ENCODE results near the gene NME4. TPM values are rescaled to one million over a fixed set of nuclear protein-coding genes. Genes with fewer than 3 reads are reported as not detected.

NME4 gene
- total RNA-seq = 88.8 and 105 TPM in 2 replicates

GRCh38 chr16:397135-397661, at the start of gene NME4:
Gene NME4, plus strand, starts transcription at chr16:397199. Its CDS starts 24 bp downstream, at chr16:397223.

DNA sequence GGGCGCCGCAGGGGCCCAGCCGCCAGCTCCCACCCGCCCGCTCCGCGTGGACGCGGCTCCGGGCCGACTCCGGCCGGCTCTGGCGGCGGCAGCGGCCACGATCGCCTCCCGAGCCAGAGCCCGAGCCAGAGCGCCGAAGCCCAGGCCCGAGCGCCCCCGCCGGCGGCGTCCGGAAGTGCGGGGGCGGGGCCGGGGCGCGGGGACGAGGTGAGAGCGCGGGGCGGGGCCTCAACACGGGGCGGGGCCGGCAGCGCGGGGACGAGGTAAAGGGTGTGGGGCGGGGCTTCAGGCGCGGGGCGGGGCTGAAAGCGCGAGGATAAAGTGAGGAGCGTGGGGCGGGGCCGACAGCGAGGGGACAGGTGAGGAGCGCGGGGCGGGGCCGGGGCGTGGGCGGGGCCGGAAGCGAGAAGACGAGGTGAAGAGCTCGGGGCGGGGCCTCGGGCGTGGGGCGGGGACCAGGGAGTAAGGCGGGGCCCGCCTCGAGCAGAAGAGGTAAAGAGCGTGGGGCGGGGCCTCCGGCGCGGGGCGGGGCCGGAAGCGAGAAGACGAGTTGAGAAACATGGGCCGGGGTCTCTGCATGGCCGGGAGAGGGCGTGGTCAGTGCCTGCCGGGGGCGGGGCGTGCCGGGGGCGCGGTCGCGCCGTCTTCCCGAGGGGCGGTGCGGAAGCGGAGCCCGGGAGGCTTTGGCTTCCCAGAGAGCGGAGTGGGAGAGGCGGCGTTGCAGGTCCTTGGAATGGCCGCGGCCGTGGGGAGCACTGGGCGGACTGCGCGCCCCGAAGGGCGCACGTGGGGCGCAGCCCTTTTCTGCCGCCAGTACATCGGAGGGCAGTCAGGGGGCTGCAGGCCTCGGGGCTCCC, 44.2 kb upstream of the NME4 start, which contains the start of gene AXIN1:
AXIN1 (minus strand) TSS at position 177 of the 857 bp plus-strand sequence. CDS start 5,698 bp downstream, outside the sequence.

GRCh38 chr16:370443-370842, 26.6 kb upstream of the NME4 start, which contains the start of gene MRPL28:
Gene MRPL28, minus strand, starts transcription at chr16:370538. Its CDS starts 320 bp downstream, at chr16:370218.

DNA sequence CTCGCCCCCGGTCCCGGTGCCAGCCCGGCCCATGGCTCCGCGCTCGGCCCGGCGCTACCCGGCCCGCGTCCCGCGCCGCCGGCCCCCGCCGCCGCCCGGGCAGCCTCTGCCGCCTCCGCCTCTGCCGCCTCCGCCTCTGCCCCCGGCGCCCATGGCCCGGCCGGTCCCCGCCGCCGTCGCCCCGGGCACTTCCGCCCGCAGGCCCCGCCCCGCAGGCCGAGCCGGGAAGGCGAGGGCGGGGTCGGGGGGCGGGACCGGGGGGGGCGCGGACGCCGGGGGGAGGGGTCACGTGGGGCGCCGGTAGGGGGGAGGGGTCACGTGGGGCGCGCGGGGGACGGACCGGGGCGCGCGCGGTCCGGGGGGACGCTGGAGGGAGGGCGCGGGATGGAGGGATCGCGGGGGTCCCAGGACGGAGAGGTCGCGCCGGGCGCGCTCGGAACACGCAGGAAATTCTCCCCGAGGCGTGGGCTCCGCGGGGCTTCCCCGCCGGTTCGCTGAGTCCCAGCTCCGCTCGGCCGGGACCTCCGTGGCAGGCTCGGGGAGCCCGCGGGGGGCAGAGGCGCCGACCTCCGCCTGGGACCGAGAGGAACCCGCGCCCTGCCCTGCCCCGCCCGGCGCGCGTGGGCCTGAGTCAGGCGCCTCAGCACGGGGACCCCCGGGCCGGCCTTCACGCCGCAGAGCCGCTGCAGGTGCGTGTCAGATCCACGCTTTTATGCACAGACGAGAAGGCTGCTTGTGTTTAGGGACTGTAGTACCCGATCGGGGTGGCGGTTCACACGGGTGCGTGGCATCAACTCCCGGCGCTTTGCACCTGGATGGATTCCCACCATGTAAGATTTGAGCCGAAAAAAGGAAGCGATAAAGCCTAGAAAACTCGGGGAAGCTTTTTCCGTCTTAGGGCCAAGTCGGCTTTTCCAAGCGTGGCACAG, 14.9 kb upstream of the NME4 start, which contains the start of gene PGAP6:
PGAP6 (minus strand) TSS at position 190 of the 929 bp plus-strand sequence; CDS start at position 33, 157 bp downstream.

GRCh38 chr16:401468-402348, 4.7 kb downstream of the NME4 start, which contains the start of gene DECR2:
Gene DECR2, plus strand, starts transcription at chr16:401885. Its CDS starts 79 bp downstream, at chr16:401964.

DNA sequence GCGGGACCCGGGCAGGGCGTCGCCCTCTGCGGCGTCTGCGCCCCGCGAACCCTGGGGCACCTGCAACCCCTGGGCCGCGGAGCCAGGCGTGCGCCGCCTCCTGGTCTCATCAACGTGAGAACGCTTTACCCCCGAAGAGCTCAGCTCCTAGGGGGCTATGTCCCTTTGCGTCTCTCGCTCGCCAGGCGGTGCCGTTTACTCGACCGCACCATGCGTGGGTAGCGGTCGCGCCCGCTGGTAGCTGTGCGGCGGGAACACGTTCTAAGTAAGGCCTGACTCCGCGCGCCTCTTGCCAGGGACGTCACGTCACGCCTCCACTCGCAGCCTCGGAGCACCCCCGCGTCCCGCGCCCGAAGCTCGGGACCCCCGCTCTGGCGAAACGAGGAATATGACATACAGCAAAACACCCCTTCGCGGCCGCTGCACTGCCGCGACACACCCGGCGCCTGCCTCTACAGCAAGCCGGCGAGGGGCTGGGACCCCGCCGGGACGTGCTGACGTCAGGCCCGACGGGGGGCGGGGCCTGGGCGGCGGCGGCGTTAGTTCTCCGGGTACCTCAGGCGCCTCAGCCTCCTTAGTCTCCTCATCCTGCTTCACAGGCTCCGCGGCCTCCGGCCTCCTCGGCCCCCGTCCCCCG, 28.2 kb downstream of the NME4 start, which contains the start of gene RAB11FIP3:
RAB11FIP3 (plus strand) TSS at position 568 of the 637 bp plus-strand sequence. CDS start 358 bp downstream, outside the sequence.

Other genes starting within 250 kb of the NME4 start
- not detected in 2 replicates for gene HBZ, start 244.6 kb upstream of the NME4 start, total RNA-seq
- gene HBM, start 231.2 kb upstream of the NME4 start, total RNA-seq = not detected in 2 replicates
- gene HBA2, start 224.3 kb upstream of the NME4 start, total RNA-seq = 4.3 TPM in 1 of 2 replicates, not detected in the other
- gene HBA1, start 220.5 kb upstream of the NME4 start, total RNA-seq = 11.8 TPM in 1 of 2 replicates, not detected in the other
- 4.1 TPM in 1 of 2 replicates, not detected in the other for gene HBQ1, start 216.7 kb upstream of the NME4 start, total RNA-seq
- 22.5 and 26.6 TPM in 2 replicates for gene LUC7L, start 167.8 kb upstream of the NME4 start, total RNA-seq
- 87.7 and 105 TPM in 2 replicates for gene FAM234A, start 162.4 kb upstream of the NME4 start, total RNA-seq
- 1.7 and 2.9 TPM in 2 replicates for gene RGS11, start 121.3 kb upstream of the NME4 start, total RNA-seq
- gene ARHGDIG, start 116.6 kb upstream of the NME4 start, total RNA-seq = 0.78 TPM in 1 of 2 replicates, not detected in the other
- 0.94 TPM in 1 of 2 replicates, not detected in the other for gene PDIA2, start 114.0 kb upstream of the NME4 start, total RNA-seq
- gene AXIN1, start 44.5 kb upstream of the NME4 start, total RNA-seq = 19.0 and 20.7 TPM in 2 replicates
- gene MRPL28, start 26.7 kb upstream of the NME4 start, total RNA-seq = 55.9 and 64.4 TPM in 2 replicates
- gene PGAP6, start 15.2 kb upstream of the NME4 start, total RNA-seq = 28.3 and 44.1 TPM in 2 replicates
- 15.5 and 19.2 TPM in 2 replicates for gene DECR2, start 4.7 kb downstream of the NME4 start, total RNA-seq
- 29.1 and 32.8 TPM in 2 replicates for gene RAB11FIP3, start 28.4 kb downstream of the NME4 start, total RNA-seq
- gene CAPN15, start 130.5 kb downstream of the NME4 start, total RNA-seq = 29.2 and 37.8 TPM in 2 replicates
- not detected in 2 replicates for gene PRR35, start 163.2 kb downstream of the NME4 start, total RNA-seq
- gene NHLRC4, start 169.8 kb downstream of the NME4 start, total RNA-seq = 3.5 and 4.4 TPM in 2 replicates
- gene PIGQ, start 172.8 kb downstream of the NME4 start, total RNA-seq = 20.2 and 25.1 TPM in 2 replicates
- 10.9 and 19.7 TPM in 2 replicates for gene RAB40C, start 192.9 kb downstream of the NME4 start, total RNA-seq
- 0.06 TPM in 1 of 2 replicates, not detected in the other for gene WFIKKN1, start 233.8 kb downstream of the NME4 start, total RNA-seq
- 187 and 190 TPM in 2 replicates for gene METTL26, start 239.1 kb downstream of the NME4 start, total RNA-seq
- gene MCRIP2, start 244.6 kb downstream of the NME4 start, total RNA-seq = 21.0 and 34.2 TPM in 2 replicates